ENCODE data around the gene HEATR5A. TPM values are rescaled to one million over a fixed set of nuclear protein-coding genes. Genes with fewer than 3 reads are reported as not detected.

HEATR5A gene
- total and polyA plus RNA-seq, 9 of the 15 experiments (the other 6 are each of a cell fraction or from before 2014, with no cell fraction given): 8.0 to 50.9 (median 23.0) TPM

GRCh38 chr14:31395119-31395518 lies 25.2 kb downstream of the HEATR5A start:
- Histone ChIP-seq H3K4me2 (ENCODE audit: insufficient read depth, low read length) (no peak overlapping the region), H2AFZ (ENCODE audit: low read depth, low read length) (no peak overlapping the region), H3K9me1 (ENCODE audit: control insufficient read depth, insufficient read depth, low read length) (no peaks in the 10 kb centered on the region), H3K27ac (ENCODE audit: extremely low read depth, low read depth, low read length) (no peak overlapping the region), H3K4me1 (replicated peaks in 1 of 2; ENCODE audit: control insufficient read depth in 2 of 2, insufficient read depth in 2 of 2, low read length in 2 of 2) (no peaks in the 10 kb centered on the region), H3K79me2 (ENCODE audit: control insufficient read depth, insufficient read depth, low read length) (no peaks in the 10 kb centered on the region), H3K9me3 (replicated peaks; ENCODE audit: control insufficient read depth, insufficient read depth, low read depth, low read length) (no peaks in the 10 kb centered on the region), H3K9ac (ENCODE audit: insufficient read depth in 1 of 2, low read depth in 2 of 2, low read length in 2 of 2) (no peak overlapping the region), H3K4me3 (no peak overlapping the region), H4K20me1 (replicated peaks; ENCODE audit: control insufficient read depth, insufficient read depth, low read length) (no peaks in the 10 kb centered on the region), H3K36me3 (ENCODE audit: control insufficient read depth, insufficient read depth, low read length) (peaks cover 13% of the 10 kb centered on the region; the same call in 1 of the 3 replicates), H3K27me3 (ENCODE audit: control insufficient read depth in 2 of 2, insufficient read depth in 2 of 2, low read length in 2 of 2) (no peaks in the 10 kb centered on the region)
- FAIRE-seq (no peak), ATAC-seq (no peak), DNase-seq (ENCODE audit: extremely low read depth in 1 of 4, low spot score in 3 of 4) (no peak)
- intact Hi-C loops (cut with micrococcal nuclease): no loop called here
- WGBS (ENCODE audit: insufficient coverage, low coverage, missing lambda C conversion rate): 77% methylated on average over 3 of the region's 3 CpGs
- TF ChIP-seq C11orf30 (IDR thresholded peaks at IDR 0.05; ENCODE audit: low read depth): peak; percentile 53
- no peak for TF ChIP-seq ZFP36 (IDR thresholded peaks at IDR 0.05; ENCODE audit: low read depth, low read length, partially characterized antibody)
- no peak for TF ChIP-seq MXI1 (IDR thresholded peaks at IDR 0.05; ENCODE audit: low read depth, low read length)
- TF ChIP-seq ZNF316 (IDR thresholded peaks at IDR 0.05): peak; percentile 70
- TF ChIP-seq MAFF (IDR thresholded peaks at IDR 0.05; ENCODE audit: low read length): peak; percentile 7; the same call in 1 of the 2 replicates
- CTCF ChIA-PET (ENCODE audit: low intra/inter-chr PET ratio): no interaction called here
- POLR2A ChIA-PET: interaction anchor here (0.8 kb wide), 1 partner anchor 24 kb away, joined by 3 read pairs; no protein-coding TSS in a partner anchor
- in situ Hi-C loops (cut with MboI): no loop called here
- BruUV-seq (replicated peaks): no TSS peak

DNA sequence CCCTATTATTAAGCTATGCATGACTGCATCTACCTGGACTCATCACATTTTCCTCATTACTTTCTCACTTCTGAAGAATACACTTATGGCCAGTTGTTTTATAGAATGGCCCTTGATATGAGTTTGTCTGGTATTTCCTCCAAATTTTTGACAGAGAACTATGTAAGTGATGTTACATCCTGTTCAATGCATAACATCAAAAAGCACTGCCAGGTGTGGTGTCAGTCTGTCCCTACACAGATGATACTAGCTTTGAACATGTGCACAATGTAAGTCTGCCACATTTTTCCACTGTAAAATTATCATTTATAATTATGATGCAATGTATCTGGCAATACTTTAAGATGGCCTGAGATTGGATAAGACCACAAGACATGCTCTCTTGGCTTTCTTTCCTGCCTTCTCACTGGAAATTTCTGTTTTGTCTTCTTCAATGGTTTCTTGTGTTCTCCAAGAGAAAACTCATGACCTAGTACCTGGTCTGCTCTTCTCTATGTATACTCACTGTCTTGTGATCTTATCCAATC lies 28.3 kb downstream of the HEATR5A start:
- no peaks in the 10 kb centered on the region for H3K4me1 ChIP-seq (replicated peaks in 1 of 2; ENCODE audit: control insufficient read depth in 2 of 2, insufficient read depth in 2 of 2, low read length in 2 of 2)
- no peak overlapping the region for H3K4me2 ChIP-seq (ENCODE audit: insufficient read depth, low read length)
- H3K27ac ChIP-seq (ENCODE audit: extremely low read depth, low read depth, low read length): no peak overlapping the region
- POLR2A ChIA-PET: interaction anchor here (0.5 kb wide), 1 partner anchor 179 kb away, joined by 3 read pairs; no protein-coding TSS in a partner anchor
- no TSS peak for BruUV-seq (replicated peaks)
- CTCF ChIA-PET (ENCODE audit: low intra/inter-chr PET ratio): no interaction called here
- H3K79me2 ChIP-seq (ENCODE audit: control insufficient read depth, insufficient read depth, low read length): no peaks in the 10 kb centered on the region
- no peaks in the 10 kb centered on the region for H4K20me1 ChIP-seq (replicated peaks; ENCODE audit: control insufficient read depth, insufficient read depth, low read length)
- no peak overlapping the region for H3K9ac ChIP-seq (ENCODE audit: insufficient read depth in 1 of 2, low read depth in 2 of 2, low read length in 2 of 2)
- TF ChIP-seq ZNF384 (IDR thresholded peaks at IDR 0.05; ENCODE audit: low read depth, low read length) (no peak), ZNF239 (CRISPR knock-in tag; IDR thresholded peaks at IDR 0.05) (no peak), SMC3 (conservative IDR thresholded peaks at IDR 0.05; ENCODE audit: insufficient read depth, low read depth, low read length) (no peak), ZNF444 (CRISPR knock-in tag; IDR thresholded peaks at IDR 0.05) (no peak), GABPA (tag; conservative IDR thresholded peaks at IDR 0.05; ENCODE audit: low read depth) (no peak)
- TF ChIP-seq, protein P1, sequence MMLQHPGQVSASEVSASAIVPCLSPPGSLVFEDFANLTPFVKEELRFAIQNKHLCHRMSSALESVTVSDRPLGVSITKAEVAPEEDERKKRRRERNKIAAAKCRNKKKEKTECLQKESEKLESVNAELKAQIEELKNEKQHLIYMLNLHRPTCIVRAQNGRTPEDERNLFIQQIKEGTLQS (IDR thresholded peaks at IDR 0.05): 0 out of 2 replicates have a peak, but pooled peaks have one; percentile 13
- TF ChIP-seq, protein P1 (CRISPR knock-in tag; conservative IDR thresholded peaks at IDR 0.05): no peak
- no peaks in the 10 kb centered on the region for H3K9me1 ChIP-seq (ENCODE audit: control insufficient read depth, insufficient read depth, low read length)
- H2AFZ ChIP-seq (ENCODE audit: low read depth, low read length): no peak overlapping the region
- no peaks in the 10 kb centered on the region for H3K27me3 ChIP-seq (ENCODE audit: control insufficient read depth in 2 of 2, insufficient read depth in 2 of 2, low read length in 2 of 2)
- ATAC-seq: no peak
- no peak for FAIRE-seq
- in situ Hi-C loops (cut with MboI): no loop called here
- intact Hi-C loops (cut with micrococcal nuclease): no loop called here
- H3K9me3 ChIP-seq (replicated peaks; ENCODE audit: control insufficient read depth, insufficient read depth, low read depth, low read length): no peaks in the 10 kb centered on the region
- peaks cover 10% of the 10 kb centered on the region; the same call in 2 of the 3 replicates for H3K36me3 ChIP-seq (ENCODE audit: control insufficient read depth, insufficient read depth, low read length)
- no peak for DNase-seq (ENCODE audit: extremely low read depth in 1 of 4, low spot score in 3 of 4)
- H3K4me3 ChIP-seq: no peak overlapping the region
